Kidney capillary endothelial cell (primary cell): Measurements from ENCODE around the gene AGXT.

ENCODE experiments used
- DNase-seq: peaks from one replicate; pipeline ENCODE4 v3.0.0-alpha.2; 2018; ENCODE audit warnings: low spot score

The AGXT gene

GRCh38 chr2:240899468-240899865, 30.8 kb downstream of the AGXT start:
- no peak for DNase-seq

- no peak for DNase-seq
These were observed 31.7 kb downstream of the AGXT start for GRCh38 chr2:240900141-240900860.

GRCh38 chr2:240901986-240902614, 33.5 kb downstream of the AGXT start:
- no peak for DNase-seq

GRCh38 chr2:240902615-240903041, 34.0 kb downstream of the AGXT start:
- no peak for DNase-seq

GRCh38 chr2:240903191-240904060, 34.8 kb downstream of the AGXT start:
- DNase-seq: no peak

GRCh38 chr2:240904216-240905175, 35.9 kb downstream of the AGXT start:
- DNase-seq: no peak

- no peak for DNase-seq
These were observed 36.7 kb downstream of the AGXT start for GRCh38 chr2:240905176-240905781.

GRCh38 chr2:240906141-240906910, 37.7 kb downstream of the AGXT start, which contains the start of gene CROCC2:
Gene CROCC2, plus strand, starts transcription at chr2:240906336. Its CDS starts 178 bp downstream, at chr2:240906514.
- DNase-seq: no peak

- no peak for DNase-seq
These were observed 38.4 kb downstream of the AGXT start for GRCh38 chr2:240906911-240907590.

- DNase-seq: no peak
These were observed 40.8 kb downstream of the AGXT start for GRCh38 chr2:240909216-240909974.

GRCh38 chr2:240911641-240912265, 43.1 kb downstream of the AGXT start:
- no peak for DNase-seq

GRCh38 chr2:240912878-240913809, 44.5 kb downstream of the AGXT start:
- peak; percentile 67 for DNase-seq

- peak; percentile 63 for DNase-seq
These were observed 45.4 kb downstream of the AGXT start for GRCh38 chr2:240913810-240914644.

- no peak for DNase-seq
These were observed 46.3 kb downstream of the AGXT start for GRCh38 chr2:240914645-240915525.
